ENCODE results near the gene GRK5.

DNA sequence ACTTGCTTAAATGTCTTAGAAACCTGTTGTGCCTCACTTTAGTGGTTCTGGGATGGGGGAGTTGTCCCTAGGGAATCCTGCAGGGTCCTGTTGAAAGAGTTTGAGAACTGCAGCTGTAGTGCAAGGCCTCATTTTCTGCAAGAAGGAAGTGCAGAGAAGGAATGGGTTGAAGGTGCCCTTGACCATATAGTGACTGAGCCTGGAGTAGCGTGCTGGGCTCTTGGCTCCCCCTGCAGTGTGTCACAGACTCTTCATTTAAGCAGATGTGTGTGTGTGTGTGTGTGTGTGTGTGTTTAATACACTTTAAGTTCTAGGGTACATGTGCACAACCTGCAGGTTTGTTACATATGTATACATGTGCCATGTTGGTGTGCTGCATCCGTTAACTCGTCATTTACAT is 92.2 kb downstream of the GRK5 start:
- TF ChIP-seq, protein P1, sequence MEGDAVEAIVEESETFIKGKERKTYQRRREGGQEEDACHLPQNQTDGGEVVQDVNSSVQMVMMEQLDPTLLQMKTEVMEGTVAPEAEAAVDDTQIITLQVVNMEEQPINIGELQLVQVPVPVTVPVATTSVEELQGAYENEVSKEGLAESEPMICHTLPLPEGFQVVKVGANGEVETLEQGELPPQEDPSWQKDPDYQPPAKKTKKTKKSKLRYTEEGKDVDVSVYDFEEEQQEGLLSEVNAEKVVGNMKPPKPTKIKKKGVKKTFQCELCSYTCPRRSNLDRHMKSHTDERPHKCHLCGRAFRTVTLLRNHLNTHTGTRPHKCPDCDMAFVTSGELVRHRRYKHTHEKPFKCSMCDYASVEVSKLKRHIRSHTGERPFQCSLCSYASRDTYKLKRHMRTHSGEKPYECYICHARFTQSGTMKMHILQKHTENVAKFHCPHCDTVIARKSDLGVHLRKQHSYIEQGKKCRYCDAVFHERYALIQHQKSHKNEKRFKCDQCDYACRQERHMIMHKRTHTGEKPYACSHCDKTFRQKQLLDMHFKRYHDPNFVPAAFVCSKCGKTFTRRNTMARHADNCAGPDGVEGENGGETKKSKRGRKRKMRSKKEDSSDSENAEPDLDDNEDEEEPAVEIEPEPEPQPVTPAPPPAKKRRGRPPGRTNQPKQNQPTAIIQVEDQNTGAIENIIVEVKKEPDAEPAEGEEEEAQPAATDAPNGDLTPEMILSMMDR (IDR thresholded peaks at IDR 0.05) = no peak
- no peak for TF ChIP-seq POLR2A (IDR thresholded peaks at IDR 0.05)

All from thyroid gland (tissue), 4 donors.